Activated naive CD4-positive, alpha-beta T cell treated with Interleukin-2 at 50 U/mL for 16 hours (primary cell): Measurements from ENCODE around the gene PATJ.
A peak's percentile ranks its signal among the peaks of the same experiment; 100 is the strongest.
"Not testable (repeated sequence)": the region's sequence is repeated elsewhere in the genome, so short reads cannot be mapped to it uniquely, and the experiment has no call there.

ENCODE experiments used
- DNase-seq: peaks from one replicate; pipeline ENCODE4 v3.0.0-alpha.2; 2020

PATJ gene

GRCh38 chr1:61743716-61744580 is 1.7 kb downstream of the PATJ start:
- no peak for DNase-seq

GRCh38 chr1:61746813-61747212 is 4.5 kb downstream of the PATJ start:
- no peak for DNase-seq

GRCh38 chr1:61748566-61748965 is 6.3 kb downstream of the PATJ start:
- no peak for DNase-seq

GRCh38 chr1:61749574-61749973 is 7.3 kb downstream of the PATJ start:
- no peak for DNase-seq

GRCh38 chr1:61752921-61753389 is 10.7 kb downstream of the PATJ start:
- no peak for DNase-seq

GRCh38 chr1:61753998-61754508 is 11.8 kb downstream of the PATJ start:
- DNase-seq = no peak

- no peak for DNase-seq
Measured at GRCh38 chr1:61754545-61754944, 12.3 kb downstream of the PATJ start.

GRCh38 chr1:61756773-61757172 is 14.5 kb downstream of the PATJ start:
- no peak for DNase-seq

- DNase-seq = no peak
Measured at GRCh38 chr1:61757950-61758349, 15.7 kb downstream of the PATJ start.

GRCh38 chr1:61770131-61770530 is 27.9 kb downstream of the PATJ start:
- no peak for DNase-seq

GRCh38 chr1:61776091-61776490 is 33.8 kb downstream of the PATJ start:
- DNase-seq = no peak

- DNase-seq = no peak
Measured at GRCh38 chr1:61779231-61779630, 37.0 kb downstream of the PATJ start.

- DNase-seq = no peak
Measured at GRCh38 chr1:61781151-61781550, 38.9 kb downstream of the PATJ start.

- DNase-seq = peak; percentile 33
Measured at GRCh38 chr1:61782771-61783170, 40.5 kb downstream of the PATJ start.

- no peak for DNase-seq
Measured at GRCh38 chr1:61784726-61785125, 42.4 kb downstream of the PATJ start.

- no peak for DNase-seq
Measured at GRCh38 chr1:61790837-61791236, 48.6 kb downstream of the PATJ start.

- no peak for DNase-seq
Measured at GRCh38 chr1:61797045-61797755, 54.9 kb downstream of the PATJ start.

- not testable (repeated sequence) for DNase-seq
Measured at GRCh38 chr1:61801047-61801446, 58.8 kb downstream of the PATJ start.

GRCh38 chr1:61807606-61808140 is 65.4 kb downstream of the PATJ start:
- DNase-seq = no peak

GRCh38 chr1:61808321-61808720 is 66.0 kb downstream of the PATJ start:
- DNase-seq = no peak

- DNase-seq = no peak
Measured at GRCh38 chr1:61808968-61809367, 66.7 kb downstream of the PATJ start.

GRCh38 chr1:61812916-61813315 is 70.6 kb downstream of the PATJ start:
- no peak for DNase-seq

- DNase-seq = no peak
Measured at GRCh38 chr1:61816191-61816590, 73.9 kb downstream of the PATJ start.

GRCh38 chr1:61818992-61819391 is 76.7 kb downstream of the PATJ start:
- DNase-seq = no peak
